H1 (cell line): ENCODE results near the gene PTCH2. TPM values are rescaled to one million over a fixed set of nuclear protein-coding genes. Genes with fewer than 3 reads are reported as not detected.
A peak's percentile ranks its signal among the peaks of the same experiment; 100 is the strongest.

Experiments
- CTCF ChIA-PET: fragments of 300-600 bp; sonication (Branson Sonifier 250); formaldehyde crosslinking; loops from one replicate; lab custom pipeline; 2021; ENCODE audit not compliant: partially characterized antibody; lab: Charles Lee
- POLR2A ChIA-PET: fragments of 300-600 bp; sonication (Branson Sonifier 250); formaldehyde crosslinking; loops from one replicate; lab custom pipeline; 2021; ENCODE audit warnings: inconsistent platforms; ENCODE audit not compliant: partially characterized antibody; lab: Charles Lee
- DNase-seq, 2 experiments: peaks; one replicate each; pipeline versions ENCODE4 v3.0.0 to v3.0.0-alpha.2; 2010 to 2022; ENCODE audit warnings: low spot score in 2 of 2, low read depth in 1 of 2, mixed read lengths in 1 of 2
- FAIRE-seq: peaks from 2 replicates; lab custom pipeline; 2011; peaks lifted over from hg19 to GRCh38; lab: Jason Lieb, UNC
- H2AFZ ChIP-seq: 2 replicates; pipeline ENCODE4 v1.8.1; 2012; ENCODE audit warnings: low read length, inconsistent platforms
- H2AK5ac ChIP-seq: 2 replicates; pipeline ENCODE4 v1.6.1; 2013; ENCODE audit warnings: low read depth, low read length
- H2BK120ac ChIP-seq: replicated peaks from 2 replicates; pipeline ENCODE3; 2013; ENCODE audit warnings: low read depth, low read length, inconsistent platforms
- H2BK12ac ChIP-seq: 2 replicates; pipeline ENCODE4 v1.6.1; 2013; ENCODE audit warnings: low read depth, low read length
- H2BK15ac ChIP-seq: 2 replicates; pipeline ENCODE4 v1.6.1; 2013; ENCODE audit warnings: low read length
- H2BK20ac ChIP-seq: 2 replicates; pipeline ENCODE4 v1.6.1; 2013; ENCODE audit warnings: low read length
- H2BK5ac ChIP-seq: 2 replicates; pipeline ENCODE4 v1.6.1; 2013; ENCODE audit warnings: low read depth, low read length
- H3K14ac ChIP-seq: 2 replicates; pipeline ENCODE4 v1.6.1; 2013; ENCODE audit warnings: inconsistent platforms; ENCODE audit not compliant: insufficient read length
- H3K18ac ChIP-seq: 2 replicates; pipeline ENCODE4 v1.6.1; 2013; ENCODE audit warnings: low read length; ENCODE audit errors: extremely low read depth
- H3K23ac ChIP-seq: 2 replicates; pipeline ENCODE4 v1.6.1; 2013; ENCODE audit warnings: inconsistent platforms; ENCODE audit not compliant: insufficient read length
- H3K23me2 ChIP-seq: 2 replicates; pipeline ENCODE4 v1.6.1; 2013; ENCODE audit warnings: low read depth, low read length
- H3K27ac ChIP-seq: 2 replicates; pipeline ENCODE4 v1.6.1; 2011; ENCODE audit warnings: low read depth, low read length, inconsistent platforms
- H3K27me3 ChIP-seq, 4 experiments: replicated peaks in 1 of 4; 1 replicate in 1 of 4; 2 replicates in 3 of 4; pipeline versions ENCODE4 v1.6.1 to v1.8.1; 2011 to 2013; ENCODE audit warnings: low read length in 3 of 4, mild to moderate bottlenecking in 3 of 4, inconsistent platforms in 2 of 4, mixed read lengths in 2 of 4, moderate library complexity in 1 of 4; ENCODE audit not compliant: control insufficient read depth in 3 of 4, insufficient read depth in 3 of 4; ENCODE audit errors: extremely low read depth in 1 of 4
- H3K36me3 ChIP-seq, 4 experiments: 2 replicates each; pipeline versions ENCODE4 v1.6.1 to v1.8.1; 2011 to 2013; ENCODE audit warnings: mild to moderate bottlenecking in 4 of 4, low read length in 3 of 4, moderate library complexity in 2 of 4, control low read depth in 1 of 4, inconsistent platforms in 1 of 4; ENCODE audit not compliant: insufficient read depth in 4 of 4, control insufficient read depth in 2 of 4
- H3K4ac ChIP-seq: replicated peaks from 2 replicates; pipeline ENCODE3; 2013; ENCODE audit warnings: low read length, low read depth, mixed read lengths, inconsistent platforms; ENCODE audit not compliant: insufficient read length
- H3K4me1 ChIP-seq, 4 experiments: replicated peaks in 1 of 4; 1 replicate in 1 of 4; 2 replicates in 3 of 4; pipeline versions ENCODE4 v1.6.1 to v1.8.1; 2011 to 2013; ENCODE audit warnings: low read length in 3 of 4, inconsistent platforms in 2 of 4, mixed read lengths in 1 of 4; ENCODE audit not compliant: insufficient read depth in 4 of 4, control insufficient read depth in 3 of 4
- H3K4me2 ChIP-seq, 2 experiments: 2 replicates each; pipeline versions ENCODE4 v1.6.1 to v1.8.1; 2011 to 2013; ENCODE audit warnings: low read depth in 2 of 2, low read length in 2 of 2, control low read depth in 1 of 2, inconsistent platforms in 1 of 2, mild to moderate bottlenecking in 1 of 2; ENCODE audit not compliant: insufficient read depth in 1 of 2
- H3K4me3 ChIP-seq, 4 experiments: fragments of 200-600, 300-600 bp in 1 of 4; sonication (generic), shearing (Covaris generic), sonication (Bioruptor Twin) in 1 of 4; 2 replicates each; pipeline versions ENCODE4 v1.5.1 to v1.8.1; 2011 to 2016; ENCODE audit warnings: low read length in 4 of 4, low read depth in 3 of 4, control low read depth in 2 of 4, inconsistent platforms in 2 of 4, mild to moderate bottlenecking in 2 of 4, mixed read lengths in 1 of 4, moderate library complexity in 1 of 4; ENCODE audit not compliant: insufficient read depth in 2 of 4; ENCODE audit errors: extremely low read depth in 1 of 4
- H3K56ac ChIP-seq: replicated peaks from 2 replicates; pipeline ENCODE3; 2013; ENCODE audit warnings: low read depth, mild to moderate bottlenecking, mixed read lengths, low read length, inconsistent platforms; ENCODE audit not compliant: insufficient read length
- H3K79me1 ChIP-seq: 2 replicates; pipeline ENCODE4 v1.6.1; 2013; ENCODE audit warnings: low read depth, low read length, control low read depth
- H3K79me2 ChIP-seq, 2 experiments: 2 replicates each; pipeline versions ENCODE4 v1.6.1 to v1.8.1; 2012 to 2013; ENCODE audit warnings: low read length in 2 of 2, mild to moderate bottlenecking in 2 of 2, inconsistent platforms in 1 of 2; ENCODE audit not compliant: insufficient read depth in 2 of 2, control insufficient read depth in 1 of 2
- H3K9ac ChIP-seq, 4 experiments: replicated peaks in 1 of 4; 1 replicate in 1 of 4; 2 replicates in 3 of 4; pipeline versions ENCODE4 v1.6.1 to v1.8.1; 2011 to 2013; ENCODE audit warnings: low read depth in 3 of 4, low read length in 3 of 4, control low read depth in 2 of 4, mild to moderate bottlenecking in 2 of 4, moderate library complexity in 2 of 4, inconsistent platforms in 1 of 4; ENCODE audit errors: extremely low read depth in 1 of 4
- H3K9me3 ChIP-seq, 2 experiments: 2 replicates each; pipeline versions ENCODE4 v1.6.1 to v1.8.1; 2012 to 2013; ENCODE audit warnings: mild to moderate bottlenecking in 2 of 2, moderate library complexity in 2 of 2, control low read depth in 1 of 2, inconsistent platforms in 1 of 2, low read depth in 1 of 2, low read length in 1 of 2, mixed read lengths in 1 of 2; ENCODE audit not compliant: insufficient read depth in 2 of 2
- H4K20me1 ChIP-seq, 2 experiments: replicated peaks in 1 of 2; 2 replicates each; pipeline versions ENCODE3 to v1.8.1; 2011 to 2013; ENCODE audit warnings: inconsistent platforms in 2 of 2, low read length in 2 of 2, mild to moderate bottlenecking in 1 of 2; ENCODE audit not compliant: insufficient read depth in 2 of 2, control insufficient read depth in 1 of 2
- H4K5ac ChIP-seq: 2 replicates; pipeline ENCODE4 v1.6.1; 2013; ENCODE audit warnings: low read length, low read depth, mixed read lengths, inconsistent platforms; ENCODE audit not compliant: insufficient read length
- H4K8ac ChIP-seq: 2 replicates; pipeline ENCODE4 v1.8.0; 2013; ENCODE audit warnings: mild to moderate bottlenecking, moderate library complexity, low read length, inconsistent platforms; ENCODE audit not compliant: insufficient read depth; ENCODE audit errors: extremely low read depth
- H4K91ac ChIP-seq: replicated peaks from 2 replicates; pipeline ENCODE3; 2013; ENCODE audit warnings: low read length, mixed read lengths, inconsistent platforms; ENCODE audit not compliant: insufficient read length
- KDM1A ChIP-seq: fragments of 200-600, 300-600 bp; sonication (generic); IDR thresholded peaks from 2 replicates; pipeline ENCODE4 v1.7.1; 2016; ENCODE audit warnings: mild to moderate bottlenecking, low read length, borderline replicate concordance
- KDM4A ChIP-seq: IDR thresholded peaks from one replicate; pipeline ENCODE4 v1.7.1; 2012; ENCODE audit warnings: low read depth, mild to moderate bottlenecking, moderate library complexity, low read length, inconsistent platforms; ENCODE audit not compliant: severe bottlenecking
- POLR2A ChIP-seq, 2 experiments: IDR thresholded peaks; 1 replicate in 1 of 2; 2 replicates in 1 of 2; pipeline ENCODE4 v1.6.1; 2011; ENCODE audit warnings: low read depth in 2 of 2, low read length in 2 of 2, mild to moderate bottlenecking in 2 of 2; ENCODE audit errors: control extremely low read depth in 1 of 2
- POLR2AphosphoS5 ChIP-seq: IDR thresholded peaks from 2 replicates; pipeline ENCODE4 v1.6.1; 2011; ENCODE audit warnings: low read depth, low read length
- SAP30 ChIP-seq: fragments of 300-600 bp; sonication (generic); IDR thresholded peaks from 2 replicates; pipeline ENCODE4 v1.7.1; 2012; ENCODE audit warnings: low read length, moderate library complexity, mild to moderate bottlenecking, inconsistent platforms; ENCODE audit not compliant: insufficient read depth, insufficient replicate concordance
- SIRT6 ChIP-seq: IDR thresholded peaks from one replicate; pipeline ENCODE4 v1.7.1; 2012; ENCODE audit warnings: low read length, inconsistent platforms
- TBP ChIP-seq: IDR thresholded peaks from 2 replicates; pipeline ENCODE4 v1.6.1; 2011; ENCODE audit warnings: low read depth, low read length, improper control_type of control experiment
- TEAD4 ChIP-seq: IDR thresholded peaks from 2 replicates; pipeline ENCODE4 v1.6.1; 2012; ENCODE audit warnings: low read depth, low read length, inconsistent platforms, mixed read lengths
- ZNF274 ChIP-seq: IDR thresholded peaks from 2 replicates; pipeline ENCODE4 v1.7.0; 2012; ENCODE audit warnings: low read length, borderline replicate concordance; ENCODE audit errors: extremely low read depth
- WGBS, 2 experiments: shearing (Covaris generic) in 1 of 2; methylation state at CpG; one replicate each; pipeline versions ENCODE4 v1.1.6 to v1.1.7; 2013 to 2015; ENCODE audit warnings: low lambda C conversion rate in 2 of 2, mixed read lengths in 2 of 2, inconsistent platforms in 1 of 2, low coverage in 1 of 2, missing lambda C conversion rate in 1 of 2; ENCODE audit not compliant: insufficient replicate concordance in 2 of 2, insufficient coverage in 1 of 2, insufficient read length in 1 of 2; ENCODE audit errors: extremely low coverage in 1 of 2, missing lambda C conversion rate in 1 of 2; 5-methylcytosine and 5-hydroxymethylcytosine counted together
- polyA plus RNA-seq, 7 experiments: library from polyadenylated mRNA; depleted of rRNA in 3 of 7; stranded (reverse) in 5 of 7; unstranded in 2 of 7; fragments of >200 nt in 5 of 7; fragments of 200-250 nt in 2 of 7; gene quantifications; 1 replicate in 5 of 7; 2 replicates in 1 of 7; 4 replicates in 1 of 7; pipeline versions ENCODE4 v1.2.1 to v1.2.3, GENCODE V29; 2011 to 2013; ENCODE audit warnings: missing spikeins in 2 of 7, mixed read lengths in 2 of 7
- total RNA-seq: library from RNA; stranded (reverse); fragmentation: NEBNext Ultra II Directional; extraction: Animal tissue kit (Norgen Biotek cat#: 25700); gene quantifications from 2 replicates; pipeline ENCODE4 v1.2.1, GENCODE V29; 2021
- TF ChIP-seq, protein P1 (sequence below): IDR thresholded peaks from 2 replicates; pipeline ENCODE4 v1.6.1; 2012; ENCODE audit warnings: low read length, inconsistent platforms

Gene PTCH2
- total and polyA plus RNA-seq, 2 of the 8 experiments (the other 6 are each of a cell fraction or from before 2014, with no cell fraction given): 0.35 to 1.2 TPM

DNA sequence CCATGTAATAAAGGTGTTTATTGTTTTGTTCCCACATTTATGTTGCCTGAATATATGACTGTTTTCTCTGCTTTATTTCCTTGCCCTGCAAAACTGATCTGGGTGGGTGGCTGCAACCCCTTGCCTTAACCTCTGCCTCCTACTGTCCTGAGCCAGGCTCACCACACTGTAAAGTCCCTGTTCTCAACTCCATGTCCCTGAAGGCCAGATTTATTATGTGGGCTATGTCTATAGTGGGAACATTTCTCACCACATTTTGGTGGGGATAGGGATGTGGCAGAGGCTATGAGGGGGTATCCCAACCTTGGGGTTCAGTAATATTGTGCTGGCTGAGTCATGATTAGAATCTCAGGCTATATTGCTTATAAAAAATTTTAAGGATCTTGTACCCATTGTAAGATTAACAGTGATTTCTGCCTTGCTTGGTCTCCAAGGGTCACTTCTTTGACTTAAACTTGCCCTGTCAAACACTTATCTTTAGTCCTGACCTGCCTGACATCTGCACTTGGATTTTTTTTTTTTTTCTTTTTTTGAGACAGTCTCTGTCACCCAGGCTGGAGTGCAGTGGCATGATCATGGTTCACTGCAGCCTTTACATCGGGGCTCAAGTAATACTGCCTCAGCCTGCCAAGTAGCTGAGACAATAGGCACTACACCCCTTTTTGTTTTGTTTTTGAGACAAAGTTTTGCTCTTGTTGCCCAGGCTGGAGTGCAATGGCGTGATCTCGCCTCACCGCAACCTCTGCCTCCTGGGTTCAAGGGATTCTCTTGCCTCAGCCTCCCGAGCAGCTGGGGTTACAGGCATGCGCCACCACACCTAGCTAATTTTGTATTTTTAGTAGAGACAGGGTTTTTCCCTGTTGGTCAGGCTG, 64.1 kb downstream of the PTCH2 start:
- Histone ChIP-seq H4K8ac (no peak overlapping the region), H3K4me1 (peaks cover 0 to 13% (median 4%) of the 10 kb centered on the region in 4 experiments; a peak in 6 of 7 replicates), H3K4me3 (no peak overlapping the region), H3K23ac (no peak overlapping the region), H2BK5ac (no peak overlapping the region), H2BK120ac (no peak overlapping the region), H2AK5ac (no peak overlapping the region), H3K27me3 (no peaks in the 10 kb centered on the region; a peak in 1 of 7 replicates), H3K56ac (no peak overlapping the region), H3K4me2 (peak overlapping the region; percentile 7 to 98; a peak in 2 of 4 replicates), H3K36me3 (peaks cover 24 to 54% (median 34%) of the 10 kb centered on the region in 4 experiments), H2AFZ (no peak overlapping the region), H2BK20ac (no peak overlapping the region), H2BK15ac (no peak overlapping the region), H4K91ac (no peak overlapping the region), H3K4ac (no peak overlapping the region), H3K14ac (no peak overlapping the region), H3K9me3 (no peaks in the 10 kb centered on the region), H3K79me1 (peaks cover 3% of the 10 kb centered on the region; the same call in 1 of the 2 replicates), H4K20me1 (peaks cover 13 to 21% of the 10 kb centered on the region in 2 experiments), H2BK12ac (no peak overlapping the region), H3K9ac (no peak overlapping the region), H3K18ac (no peak overlapping the region), H3K23me2 (peaks cover 16% of the 10 kb centered on the region), H4K5ac (no peak overlapping the region), H3K79me2 (peaks cover 15 to 33% of the 10 kb centered on the region in 2 experiments), H3K27ac (no peak overlapping the region)
- WGBS, 2 experiments: 94% methylated on average over 6 of the region's 6 CpGs; no CpG with 5 or more reads in 1 of the 2 experiments
- no peak for FAIRE-seq
- ChIA-PET POLR2A (interaction anchor here (0.7 to 23.6 kb wide), 25 partner anchors 8 to 733 kb away, joined by 3 to 428 read pairs (median 19); partner anchors contain the start of genes BEST4, BTBD19, DYNLT4 and HECTD3), CTCF (interaction anchor here (1.0 to 3.0 kb wide), 2 partner anchors 15 to 18 kb away, joined by 3 to 11 read pairs; no protein-coding TSS in a partner anchor)
- TF ChIP-seq POLR2A (IDR thresholded peaks at IDR 0.05; ENCODE audit: control extremely low read depth in 1 of 2, low read depth in 2 of 2, low read length in 2 of 2) (peak; percentile 8 to 74; a peak in 2 of 3 replicates), KDM4A (no peak), TBP (no peak), KDM1A (no peak), SIRT6 (no peak), TEAD4 (no peak), SAP30 (no peak), ZNF274 (no peak), POLR2AphosphoS5 (peak; percentile 58; the same call in 1 of the 2 replicates)
- TF ChIP-seq, protein P1, sequence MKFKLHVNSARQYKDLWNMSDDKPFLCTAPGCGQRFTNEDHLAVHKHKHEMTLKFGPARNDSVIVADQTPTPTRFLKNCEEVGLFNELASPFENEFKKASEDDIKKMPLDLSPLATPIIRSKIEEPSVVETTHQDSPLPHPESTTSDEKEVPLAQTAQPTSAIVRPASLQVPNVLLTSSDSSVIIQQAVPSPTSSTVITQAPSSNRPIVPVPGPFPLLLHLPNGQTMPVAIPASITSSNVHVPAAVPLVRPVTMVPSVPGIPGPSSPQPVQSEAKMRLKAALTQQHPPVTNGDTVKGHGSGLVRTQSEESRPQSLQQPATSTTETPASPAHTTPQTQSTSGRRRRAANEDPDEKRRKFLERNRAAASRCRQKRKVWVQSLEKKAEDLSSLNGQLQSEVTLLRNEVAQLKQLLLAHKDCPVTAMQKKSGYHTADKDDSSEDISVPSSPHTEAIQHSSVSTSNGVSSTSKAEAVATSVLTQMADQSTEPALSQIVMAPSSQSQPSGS: no peak
- no peak for DNase-seq
